WTC11 (cell line): ENCODE results near the gene PDZRN4. TPM values are rescaled to one million over a fixed set of nuclear protein-coding genes. Genes with fewer than 3 reads are reported as not detected.

Source experiments
- ATF1 ChIP-seq: sonication (generic); formaldehyde crosslinking; IDR thresholded peaks from 2 replicates; pipeline ENCODE4 v1.8.1; 2023; ENCODE audit warnings: mild to moderate bottlenecking, moderate library complexity, missing genetic modification reagents
- CREB1 ChIP-seq: sonication (generic); formaldehyde crosslinking; IDR thresholded peaks from 2 replicates; pipeline ENCODE4 v1.8.0; 2023; ENCODE audit warnings: mild to moderate bottlenecking, missing genetic modification reagents
- ELF4 ChIP-seq: sonication (generic); formaldehyde crosslinking; IDR thresholded peaks from 2 replicates; pipeline ENCODE4 v1.8.1; 2022; ENCODE audit warnings: low read depth, mild to moderate bottlenecking, moderate library complexity, missing genetic modification reagents
- ESRRA ChIP-seq: sonication (generic); formaldehyde crosslinking; IDR thresholded peaks from 2 replicates; pipeline ENCODE4 v1.8.1; 2022; ENCODE audit warnings: mild to moderate bottlenecking, missing genetic modification reagents, borderline replicate concordance
- GRHL2 ChIP-seq: fragments of 250-450 bp; sonication (Bioruptor Pico); IDR thresholded peaks from 2 replicates; pipeline ENCODE4 v1.8.0; 2022; ENCODE audit warnings: mild to moderate bottlenecking, moderate library complexity; ENCODE audit not compliant: insufficient replicate concordance, severe bottlenecking
- HMGXB4 ChIP-seq: sonication (generic); formaldehyde crosslinking; IDR thresholded peaks from 2 replicates; pipeline ENCODE4 v1.8.1; 2023; ENCODE audit warnings: mild to moderate bottlenecking, moderate library complexity, missing genetic modification reagents
- JAZF1 ChIP-seq: fragments of 250-450 bp; sonication (Bioruptor Pico); IDR thresholded peaks from 2 replicates; pipeline ENCODE4 v1.9.0; 2021; ENCODE audit warnings: moderate library complexity, mild to moderate bottlenecking, inconsistent platforms
- KAT7 ChIP-seq: sonication (generic); formaldehyde crosslinking; IDR thresholded peaks from 2 replicates; pipeline ENCODE4 v1.8.1; 2023; ENCODE audit warnings: missing genetic modification reagents, mild to moderate bottlenecking, borderline replicate concordance
- NFATC4 ChIP-seq: fragments of 250-450 bp; sonication (Bioruptor Pico); IDR thresholded peaks from 2 replicates; pipeline ENCODE4 v1.9.0; 2021; ENCODE audit warnings: mild to moderate bottlenecking
- RELA ChIP-seq: sonication (generic); formaldehyde crosslinking; IDR thresholded peaks from 2 replicates; pipeline ENCODE4 v1.8.1; 2022; ENCODE audit warnings: missing genetic modification reagents, mild to moderate bottlenecking, borderline replicate concordance
- SOX15 ChIP-seq: fragments of 250-450 bp; sonication (Bioruptor Pico); IDR thresholded peaks from 2 replicates; pipeline ENCODE4 v1.9.0; 2021; ENCODE audit warnings: mild to moderate bottlenecking
- TCF7 ChIP-seq: sonication (generic); formaldehyde crosslinking; IDR thresholded peaks from 2 replicates; pipeline ENCODE4 v1.8.0; 2022; ENCODE audit warnings: mild to moderate bottlenecking, low read depth, missing genetic modification reagents, moderate library complexity
- ZNF138 ChIP-seq: sonication (generic); formaldehyde crosslinking; conservative IDR thresholded peaks from 2 replicates; pipeline ENCODE4 v1.8.1; 2022; ENCODE audit warnings: mild to moderate bottlenecking, moderate library complexity, missing genetic modification reagents
- ZNF232 ChIP-seq: sonication (generic); formaldehyde crosslinking; IDR thresholded peaks from 2 replicates; pipeline ENCODE4 v1.8.0; 2022; ENCODE audit warnings: mild to moderate bottlenecking, missing genetic modification reagents
- ZNF263 ChIP-seq: sonication (generic); formaldehyde crosslinking; IDR thresholded peaks from 2 replicates; pipeline ENCODE4 v1.8.1; 2022; ENCODE audit warnings: low read depth, mild to moderate bottlenecking, moderate library complexity, missing genetic modification reagents
- ZNF281 ChIP-seq: sonication (generic); formaldehyde crosslinking; IDR thresholded peaks from 2 replicates; pipeline ENCODE4 v1.8.0; 2023; ENCODE audit warnings: mild to moderate bottlenecking, missing genetic modification reagents
- total RNA-seq: library from RNA; stranded (reverse); gene quantifications from 3 replicates; pipeline ENCODE4 v1.2.3, GENCODE V29; 2021
- TF ChIP-seq, protein P1 (sequence below): sonication (generic); formaldehyde crosslinking; IDR thresholded peaks from 2 replicates; pipeline ENCODE4 v1.8.1; 2023; ENCODE audit warnings: mild to moderate bottlenecking, missing genetic modification reagents, borderline replicate concordance
- TF ChIP-seq, protein P2 (sequence below): sonication (generic); formaldehyde crosslinking; IDR thresholded peaks from 2 replicates; pipeline ENCODE4 v1.8.0; 2022; ENCODE audit warnings: mild to moderate bottlenecking, missing genetic modification reagents
- TF ChIP-seq, protein P3 (sequence below): sonication (generic); formaldehyde crosslinking; IDR thresholded peaks from 2 replicates; pipeline ENCODE4 v1.8.0; 2022; ENCODE audit warnings: mild to moderate bottlenecking, missing genetic modification reagents
- TF ChIP-seq, protein P4 (sequence below): fragments of 250-450 bp; sonication (Bioruptor Pico); IDR thresholded peaks from 2 replicates; pipeline ENCODE4 v1.9.0; 2021; ENCODE audit warnings: mild to moderate bottlenecking
- TF ChIP-seq, protein P5 (sequence below): sonication (generic); formaldehyde crosslinking; IDR thresholded peaks from 2 replicates; pipeline ENCODE4 v1.8.0; 2022; ENCODE audit warnings: missing genetic modification reagents
- TF ChIP-seq, protein P6 (sequence below): fragments of 250-450 bp; sonication (Bioruptor Pico); IDR thresholded peaks from 2 replicates; pipeline ENCODE4 v1.9.0; 2021; ENCODE audit warnings: mild to moderate bottlenecking, borderline replicate concordance

The PDZRN4 gene
- total RNA-seq, 1 experiment from 2014 or later, result 0.09 TPM

- TF ChIP-seq, protein P1, sequence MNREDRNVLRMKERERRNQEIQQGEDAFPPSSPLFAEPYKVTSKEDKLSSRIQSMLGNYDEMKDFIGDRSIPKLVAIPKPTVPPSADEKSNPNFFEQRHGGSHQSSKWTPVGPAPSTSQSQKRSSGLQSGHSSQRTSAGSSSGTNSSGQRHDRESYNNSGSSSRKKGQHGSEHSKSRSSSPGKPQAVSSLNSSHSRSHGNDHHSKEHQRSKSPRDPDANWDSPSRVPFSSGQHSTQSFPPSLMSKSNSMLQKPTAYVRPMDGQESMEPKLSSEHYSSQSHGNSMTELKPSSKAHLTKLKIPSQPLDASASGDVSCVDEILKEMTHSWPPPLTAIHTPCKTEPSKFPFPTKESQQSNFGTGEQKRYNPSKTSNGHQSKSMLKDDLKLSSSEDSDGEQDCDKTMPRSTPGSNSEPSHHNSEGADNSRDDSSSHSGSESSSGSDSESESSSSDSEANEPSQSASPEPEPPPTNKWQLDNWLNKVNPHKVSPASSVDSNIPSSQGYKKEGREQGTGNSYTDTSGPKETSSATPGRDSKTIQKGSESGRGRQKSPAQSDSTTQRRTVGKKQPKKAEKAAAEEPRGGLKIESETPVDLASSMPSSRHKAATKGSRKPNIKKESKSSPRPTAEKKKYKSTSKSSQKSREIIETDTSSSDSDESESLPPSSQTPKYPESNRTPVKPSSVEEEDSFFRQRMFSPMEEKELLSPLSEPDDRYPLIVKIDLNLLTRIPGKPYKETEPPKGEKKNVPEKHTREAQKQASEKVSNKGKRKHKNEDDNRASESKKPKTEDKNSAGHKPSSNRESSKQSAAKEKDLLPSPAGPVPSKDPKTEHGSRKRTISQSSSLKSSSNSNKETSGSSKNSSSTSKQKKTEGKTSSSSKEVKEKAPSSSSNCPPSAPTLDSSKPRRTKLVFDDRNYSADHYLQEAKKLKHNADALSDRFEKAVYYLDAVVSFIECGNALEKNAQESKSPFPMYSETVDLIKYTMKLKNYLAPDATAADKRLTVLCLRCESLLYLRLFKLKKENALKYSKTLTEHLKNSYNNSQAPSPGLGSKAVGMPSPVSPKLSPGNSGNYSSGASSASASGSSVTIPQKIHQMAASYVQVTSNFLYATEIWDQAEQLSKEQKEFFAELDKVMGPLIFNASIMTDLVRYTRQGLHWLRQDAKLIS (CRISPR knock-in tag), result no peak
- TF ChIP-seq SOX15 (CRISPR knock-in tag), result no peak
- no peak for TF ChIP-seq GRHL2
- TF ChIP-seq ELF4 (CRISPR knock-in tag), result no peak
- no peak for TF ChIP-seq ESRRA (CRISPR knock-in tag)
- no peak for TF ChIP-seq NFATC4
- no peak for TF ChIP-seq TCF7 (CRISPR knock-in tag)
- TF ChIP-seq, protein P2, sequence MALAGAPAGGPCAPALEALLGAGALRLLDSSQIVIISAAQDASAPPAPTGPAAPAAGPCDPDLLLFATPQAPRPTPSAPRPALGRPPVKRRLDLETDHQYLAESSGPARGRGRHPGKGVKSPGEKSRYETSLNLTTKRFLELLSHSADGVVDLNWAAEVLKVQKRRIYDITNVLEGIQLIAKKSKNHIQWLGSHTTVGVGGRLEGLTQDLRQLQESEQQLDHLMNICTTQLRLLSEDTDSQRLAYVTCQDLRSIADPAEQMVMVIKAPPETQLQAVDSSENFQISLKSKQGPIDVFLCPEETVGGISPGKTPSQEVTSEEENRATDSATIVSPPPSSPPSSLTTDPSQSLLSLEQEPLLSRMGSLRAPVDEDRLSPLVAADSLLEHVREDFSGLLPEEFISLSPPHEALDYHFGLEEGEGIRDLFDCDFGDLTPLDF, result no peak
- TF ChIP-seq, protein P3, sequence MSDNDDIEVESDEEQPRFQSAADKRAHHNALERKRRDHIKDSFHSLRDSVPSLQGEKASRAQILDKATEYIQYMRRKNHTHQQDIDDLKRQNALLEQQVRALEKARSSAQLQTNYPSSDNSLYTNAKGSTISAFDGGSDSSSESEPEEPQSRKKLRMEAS (CRISPR knock-in tag), result no peak
- TF ChIP-seq ZNF138 (CRISPR knock-in tag), result no peak
- TF ChIP-seq ZNF281 (CRISPR knock-in tag), result no peak
- TF ChIP-seq, protein P4, sequence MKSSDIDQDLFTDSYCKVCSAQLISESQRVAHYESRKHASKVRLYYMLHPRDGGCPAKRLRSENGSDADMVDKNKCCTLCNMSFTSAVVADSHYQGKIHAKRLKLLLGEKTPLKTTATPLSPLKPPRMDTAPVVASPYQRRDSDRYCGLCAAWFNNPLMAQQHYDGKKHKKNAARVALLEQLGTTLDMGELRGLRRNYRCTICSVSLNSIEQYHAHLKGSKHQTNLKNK, result no peak
- TF ChIP-seq RELA (CRISPR knock-in tag), result no peak
- no peak for TF ChIP-seq JAZF1 (CRISPR knock-in tag)
- TF ChIP-seq, protein P5, sequence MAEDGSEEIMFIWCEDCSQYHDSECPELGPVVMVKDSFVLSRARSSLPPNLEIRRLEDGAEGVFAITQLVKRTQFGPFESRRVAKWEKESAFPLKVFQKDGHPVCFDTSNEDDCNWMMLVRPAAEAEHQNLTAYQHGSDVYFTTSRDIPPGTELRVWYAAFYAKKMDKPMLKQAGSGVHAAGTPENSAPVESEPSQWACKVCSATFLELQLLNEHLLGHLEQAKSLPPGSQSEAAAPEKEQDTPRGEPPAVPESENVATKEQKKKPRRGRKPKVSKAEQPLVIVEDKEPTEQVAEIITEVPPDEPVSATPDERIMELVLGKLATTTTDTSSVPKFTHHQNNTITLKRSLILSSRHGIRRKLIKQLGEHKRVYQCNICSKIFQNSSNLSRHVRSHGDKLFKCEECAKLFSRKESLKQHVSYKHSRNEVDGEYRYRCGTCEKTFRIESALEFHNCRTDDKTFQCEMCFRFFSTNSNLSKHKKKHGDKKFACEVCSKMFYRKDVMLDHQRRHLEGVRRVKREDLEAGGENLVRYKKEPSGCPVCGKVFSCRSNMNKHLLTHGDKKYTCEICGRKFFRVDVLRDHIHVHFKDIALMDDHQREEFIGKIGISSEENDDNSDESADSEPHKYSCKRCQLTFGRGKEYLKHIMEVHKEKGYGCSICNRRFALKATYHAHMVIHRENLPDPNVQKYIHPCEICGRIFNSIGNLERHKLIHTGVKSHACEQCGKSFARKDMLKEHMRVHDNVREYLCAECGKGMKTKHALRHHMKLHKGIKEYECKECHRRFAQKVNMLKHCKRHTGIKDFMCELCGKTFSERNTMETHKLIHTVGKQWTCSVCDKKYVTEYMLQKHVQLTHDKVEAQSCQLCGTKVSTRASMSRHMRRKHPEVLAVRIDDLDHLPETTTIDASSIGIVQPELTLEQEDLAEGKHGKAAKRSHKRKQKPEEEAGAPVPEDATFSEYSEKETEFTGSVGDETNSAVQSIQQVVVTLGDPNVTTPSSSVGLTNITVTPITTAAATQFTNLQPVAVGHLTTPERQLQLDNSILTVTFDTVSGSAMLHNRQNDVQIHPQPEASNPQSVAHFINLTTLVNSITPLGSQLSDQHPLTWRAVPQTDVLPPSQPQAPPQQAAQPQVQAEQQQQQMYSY, result no peak
- TF ChIP-seq, protein P6, sequence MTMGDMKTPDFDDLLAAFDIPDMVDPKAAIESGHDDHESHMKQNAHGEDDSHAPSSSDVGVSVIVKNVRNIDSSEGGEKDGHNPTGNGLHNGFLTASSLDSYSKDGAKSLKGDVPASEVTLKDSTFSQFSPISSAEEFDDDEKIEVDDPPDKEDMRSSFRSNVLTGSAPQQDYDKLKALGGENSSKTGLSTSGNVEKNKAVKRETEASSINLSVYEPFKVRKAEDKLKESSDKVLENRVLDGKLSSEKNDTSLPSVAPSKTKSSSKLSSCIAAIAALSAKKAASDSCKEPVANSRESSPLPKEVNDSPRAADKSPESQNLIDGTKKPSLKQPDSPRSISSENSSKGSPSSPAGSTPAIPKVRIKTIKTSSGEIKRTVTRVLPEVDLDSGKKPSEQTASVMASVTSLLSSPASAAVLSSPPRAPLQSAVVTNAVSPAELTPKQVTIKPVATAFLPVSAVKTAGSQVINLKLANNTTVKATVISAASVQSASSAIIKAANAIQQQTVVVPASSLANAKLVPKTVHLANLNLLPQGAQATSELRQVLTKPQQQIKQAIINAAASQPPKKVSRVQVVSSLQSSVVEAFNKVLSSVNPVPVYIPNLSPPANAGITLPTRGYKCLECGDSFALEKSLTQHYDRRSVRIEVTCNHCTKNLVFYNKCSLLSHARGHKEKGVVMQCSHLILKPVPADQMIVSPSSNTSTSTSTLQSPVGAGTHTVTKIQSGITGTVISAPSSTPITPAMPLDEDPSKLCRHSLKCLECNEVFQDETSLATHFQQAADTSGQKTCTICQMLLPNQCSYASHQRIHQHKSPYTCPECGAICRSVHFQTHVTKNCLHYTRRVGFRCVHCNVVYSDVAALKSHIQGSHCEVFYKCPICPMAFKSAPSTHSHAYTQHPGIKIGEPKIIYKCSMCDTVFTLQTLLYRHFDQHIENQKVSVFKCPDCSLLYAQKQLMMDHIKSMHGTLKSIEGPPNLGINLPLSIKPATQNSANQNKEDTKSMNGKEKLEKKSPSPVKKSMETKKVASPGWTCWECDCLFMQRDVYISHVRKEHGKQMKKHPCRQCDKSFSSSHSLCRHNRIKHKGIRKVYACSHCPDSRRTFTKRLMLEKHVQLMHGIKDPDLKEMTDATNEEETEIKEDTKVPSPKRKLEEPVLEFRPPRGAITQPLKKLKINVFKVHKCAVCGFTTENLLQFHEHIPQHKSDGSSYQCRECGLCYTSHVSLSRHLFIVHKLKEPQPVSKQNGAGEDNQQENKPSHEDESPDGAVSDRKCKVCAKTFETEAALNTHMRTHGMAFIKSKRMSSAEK (CRISPR knock-in tag), result no peak
- TF ChIP-seq HMGXB4 (CRISPR knock-in tag), result no peak
- no peak for TF ChIP-seq ATF1 (CRISPR knock-in tag)
- no peak for TF ChIP-seq ZNF232
- TF ChIP-seq KAT7, result no peak
- TF ChIP-seq CREB1 (CRISPR knock-in tag), result no peak
- no peak for TF ChIP-seq ZNF263 (CRISPR knock-in tag)
Measured at GRCh38 chr12:41576925-41577324, 388.8 kb downstream of the PDZRN4 start (continued).
